Stimulated activated CD4-positive, alpha-beta T cell treated with anti-CD3 and anti-CD28 coated beads, Interleukin-2, amount 100 ng/mL, for 24 hours (primary cell): ENCODE measurements around the gene LMX1B.

Experiments
- DNase-seq, 2 donors: peaks; one replicate each; pipeline ENCODE4 v3.0.0-alpha.2; 2020

LMX1B gene

GRCh38 chr9:126618585-126619360 is 5.0 kb downstream of the LMX1B start:
- no peak for DNase-seq

- no peak for DNase-seq
Observed at GRCh38 chr9:126619361-126620135, 5.8 kb downstream of the LMX1B start.

DNA sequence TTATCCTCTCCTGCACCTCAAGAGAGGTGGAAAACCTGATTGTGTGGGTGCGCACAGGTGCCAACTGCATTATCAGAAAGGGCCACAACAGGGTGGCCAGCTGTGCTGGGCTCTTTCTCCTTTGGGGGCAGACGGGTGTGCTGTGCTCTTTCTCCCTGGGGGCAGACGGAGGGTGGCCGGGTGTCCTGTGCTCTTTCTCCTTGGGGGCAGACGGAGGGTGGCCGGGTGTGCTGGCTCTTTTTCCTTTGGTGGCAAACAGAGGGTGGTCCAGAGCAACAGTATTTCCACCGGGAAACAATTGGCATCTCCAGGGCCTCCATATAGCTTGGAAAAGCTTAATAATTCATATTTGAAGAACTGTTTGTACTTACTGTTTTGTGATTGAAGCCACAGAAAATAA is 6.8 kb downstream of the LMX1B start:
- DNase-seq: no peak

- no peak for DNase-seq
Observed at GRCh38 chr9:126621061-126621918, 7.6 kb downstream of the LMX1B start.

GRCh38 chr9:126621919-126622735 is 8.4 kb downstream of the LMX1B start:
- no peak for DNase-seq

GRCh38 chr9:126623314-126623666 is 9.6 kb downstream of the LMX1B start:
- no peak for DNase-seq

DNA sequence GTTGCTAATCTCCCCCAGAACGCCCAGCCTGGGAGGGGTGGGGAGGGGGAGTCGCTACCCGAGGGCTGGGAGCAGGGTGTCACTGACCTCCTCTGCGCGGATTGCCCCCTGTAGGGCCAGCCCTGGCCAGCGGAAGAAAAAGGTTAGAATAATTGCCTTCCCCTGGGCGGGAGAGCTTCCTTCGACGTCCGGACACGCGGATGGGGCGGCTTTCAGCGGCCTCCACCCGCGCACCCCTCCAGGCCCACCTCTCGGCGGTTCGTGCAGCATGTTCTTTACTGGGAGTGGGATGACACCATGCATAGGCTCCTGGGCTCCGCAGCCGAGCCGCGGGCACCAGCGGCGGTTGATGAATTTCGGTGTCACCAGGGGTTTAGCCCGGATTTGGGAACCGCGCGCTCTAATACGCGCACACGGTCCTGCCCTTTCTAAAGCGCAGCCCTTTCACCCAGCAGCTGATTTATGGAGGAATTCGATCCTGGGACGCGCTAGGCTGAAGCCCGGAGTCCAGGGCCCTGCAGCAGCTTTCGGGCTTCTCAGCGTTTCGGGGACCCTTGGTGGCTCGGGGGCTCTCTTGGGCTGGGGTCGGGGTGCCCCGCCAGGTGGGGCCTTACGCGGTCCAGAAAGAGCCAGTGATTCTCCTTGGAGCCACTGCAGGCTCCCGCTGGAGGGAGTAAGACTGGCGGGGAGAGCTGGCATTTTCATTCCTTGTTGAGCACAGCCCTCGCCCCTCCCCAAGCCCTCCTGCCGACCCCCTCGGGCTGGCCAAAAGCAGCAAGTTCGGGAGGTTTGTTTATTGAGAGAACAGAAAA is 10.1 kb downstream of the LMX1B start:
- DNase-seq: no peak

DNA sequence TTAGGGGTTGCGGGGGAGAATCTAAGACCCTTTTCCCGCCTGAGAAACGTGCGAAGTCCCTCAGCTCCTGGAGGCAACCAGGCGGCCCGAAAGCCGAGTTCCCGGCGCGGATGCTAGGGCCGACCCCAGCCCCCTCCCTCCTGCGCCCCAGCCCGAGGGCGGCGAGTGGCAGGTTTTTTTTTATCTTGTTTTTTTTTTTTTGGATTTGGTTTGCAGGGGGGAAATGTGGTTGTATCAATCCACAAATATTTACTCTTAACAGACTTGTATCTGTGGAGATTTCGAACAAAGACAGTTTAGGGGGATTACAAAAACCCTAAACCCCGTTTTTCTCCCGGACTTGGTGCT is 10.7 kb downstream of the LMX1B start:
- DNase-seq: no peak

DNA sequence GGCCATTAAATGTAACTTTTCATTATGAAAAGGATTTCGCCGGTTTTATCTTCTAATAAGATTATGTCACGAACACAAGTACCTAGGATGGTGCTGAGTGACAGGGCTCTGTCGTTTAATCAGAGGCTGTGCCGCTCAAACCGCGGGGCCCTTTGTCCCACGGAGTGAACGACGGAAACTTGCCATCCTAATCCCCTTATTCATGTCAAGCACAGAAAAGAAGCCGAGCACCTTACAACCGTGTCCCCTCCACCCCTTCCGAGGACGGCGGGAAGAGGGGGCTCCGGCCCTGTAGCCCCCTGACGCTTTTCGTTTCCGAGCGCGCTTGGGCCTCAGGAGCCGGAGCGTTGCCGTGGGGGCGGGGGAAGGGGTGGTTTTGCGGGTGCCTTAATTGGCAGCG is 11.2 kb downstream of the LMX1B start:
- no peak for DNase-seq

DNA sequence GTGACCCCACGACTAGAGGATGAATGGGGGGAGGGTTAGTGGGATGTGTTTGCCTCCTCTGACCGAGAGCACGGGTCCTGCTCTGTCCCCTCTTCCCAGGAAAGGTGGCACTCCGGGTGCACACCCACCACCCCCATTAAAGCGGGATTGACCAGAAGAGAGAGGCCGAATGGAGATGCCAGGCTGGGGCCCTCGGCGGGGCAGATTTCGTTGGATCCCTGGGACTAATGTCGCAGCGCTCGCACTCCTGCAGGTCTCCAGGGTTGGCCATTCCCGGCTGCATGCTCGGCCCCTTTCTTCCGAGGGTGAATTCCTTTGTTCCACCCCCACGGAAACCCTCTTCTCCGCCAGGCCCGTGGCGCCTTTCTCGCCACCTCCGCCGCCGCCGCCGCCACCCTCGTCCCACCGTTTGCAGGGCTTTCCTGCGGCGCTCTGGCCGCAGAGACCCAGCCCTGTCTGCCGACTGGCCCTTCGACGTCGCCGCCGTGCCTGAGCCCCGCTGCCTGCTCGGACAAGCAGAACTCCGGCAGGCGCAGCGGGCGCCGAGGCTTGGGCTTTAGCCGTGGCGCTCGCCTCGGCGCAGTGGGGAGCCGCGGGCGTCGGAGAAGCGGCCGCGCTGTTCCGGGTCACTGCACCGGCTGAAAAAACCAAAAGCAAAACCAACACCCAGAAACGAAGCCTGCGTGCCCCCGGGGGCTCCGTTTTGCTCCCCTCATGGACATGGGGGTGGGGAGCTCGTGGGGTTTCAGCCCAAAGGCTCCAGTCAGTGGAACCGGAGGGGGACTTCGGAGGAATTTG is 11.8 kb downstream of the LMX1B start:
- DNase-seq: no peak

- DNase-seq: no peak
Observed at GRCh38 chr9:126626127-126626925, 12.6 kb downstream of the LMX1B start.

DNA sequence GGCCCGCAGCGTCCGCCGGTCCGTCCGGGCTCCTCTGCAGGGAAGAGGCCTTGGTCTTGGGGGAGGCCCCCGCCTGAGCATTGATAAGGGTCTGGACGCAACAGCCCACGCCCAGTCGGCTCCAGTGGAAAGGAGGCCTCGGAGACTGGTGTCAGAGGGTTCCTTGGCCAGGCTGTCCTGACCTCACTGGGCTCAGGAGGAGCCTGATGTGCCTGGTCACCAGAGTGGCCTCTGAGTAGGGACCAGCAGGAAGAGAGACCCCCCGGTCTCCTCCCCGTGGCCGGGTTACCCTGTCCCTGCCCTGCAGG is 13.2 kb downstream of the LMX1B start:
- no peak for DNase-seq

- DNase-seq: no peak
Observed at GRCh38 chr9:126628146-126628545, 14.4 kb downstream of the LMX1B start.

DNA sequence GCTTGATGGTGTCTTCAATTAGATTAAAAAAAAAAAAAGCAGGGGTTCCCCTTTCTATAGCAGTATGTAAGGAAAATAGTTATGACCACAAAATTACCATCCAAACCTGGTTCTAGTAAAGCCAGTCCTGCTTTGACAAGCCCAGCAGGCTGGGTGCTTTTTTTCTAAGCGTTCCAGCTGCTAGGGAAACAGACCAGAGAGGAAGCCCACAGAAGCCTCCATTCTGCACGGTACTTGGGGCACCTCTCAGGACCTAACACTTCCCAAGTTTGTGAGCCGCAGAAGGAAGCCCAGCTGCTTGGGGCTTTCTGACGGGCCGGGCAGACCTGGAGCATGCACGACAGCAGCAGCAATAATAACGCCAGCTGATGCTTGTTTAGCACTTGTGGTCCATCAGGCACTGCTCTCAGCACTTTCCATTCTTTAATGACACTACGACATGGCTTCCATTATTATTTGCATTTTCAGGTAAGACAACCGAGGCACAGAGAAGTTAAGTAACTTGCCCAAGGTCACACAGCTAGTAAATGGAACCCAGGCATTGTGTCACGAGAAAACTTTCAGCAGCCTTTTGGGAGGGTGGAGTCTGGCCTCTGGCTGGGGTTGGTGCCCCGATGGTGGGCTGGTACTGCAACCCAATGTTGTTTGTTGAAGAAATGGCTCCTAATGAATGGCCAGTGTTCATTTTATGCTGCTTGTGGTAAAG is 15.4 kb downstream of the LMX1B start:
- no peak for DNase-seq

GRCh38 chr9:126630458-126631237 is 16.9 kb downstream of the LMX1B start:
- no peak for DNase-seq

- DNase-seq: no peak
Observed at GRCh38 chr9:126631254-126631653, 17.5 kb downstream of the LMX1B start.

DNA sequence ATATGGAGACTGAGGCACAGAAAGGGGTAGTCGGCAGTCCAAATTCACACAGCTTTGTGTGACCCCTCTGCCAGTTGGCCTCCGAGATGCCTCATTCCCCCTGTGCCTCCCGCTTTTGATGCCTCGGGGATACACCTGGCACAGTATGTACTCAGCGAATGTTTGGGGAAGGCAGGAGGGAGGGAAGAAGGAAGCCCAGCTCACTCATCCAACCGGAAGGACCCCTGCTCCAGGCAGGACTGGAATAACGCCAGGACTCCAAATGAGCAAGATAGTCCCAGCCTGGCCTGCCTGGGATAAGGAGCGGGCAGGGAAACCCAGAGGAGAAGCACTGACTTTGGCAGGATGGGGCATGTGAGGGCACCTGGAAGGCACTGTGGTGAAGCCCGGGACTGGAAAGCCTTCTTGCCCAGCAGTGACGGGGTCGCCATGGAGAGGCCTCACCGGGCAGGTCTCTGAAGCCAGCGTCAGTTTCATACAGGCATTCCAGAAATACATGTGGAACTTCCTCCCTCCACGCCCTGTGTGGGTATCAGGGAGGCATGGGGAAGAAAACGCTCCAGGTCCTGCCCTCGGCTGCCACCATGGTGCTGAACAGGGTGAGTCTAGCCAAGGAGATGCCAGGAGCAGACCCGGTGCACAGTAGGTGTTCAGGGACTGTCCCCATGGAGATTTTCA is 20.3 kb downstream of the LMX1B start:
- DNase-seq: no peak

GRCh38 chr9:126635061-126635460 is 21.3 kb downstream of the LMX1B start:
- DNase-seq: no peak
